Transverse colon (tissue), 4 donors: ENCODE data around the gene JARID2. TPM values are rescaled to one million over a fixed set of nuclear protein-coding genes. Genes with fewer than 3 reads are reported as not detected.

ENCODE experiments used
- DNase-seq: peaks from one replicate; pipeline ENCODE4 v3.0.0-alpha.2; 2019
- H3K27ac ChIP-seq, 4 donors: fragments of 200-600 bp; sonication (generic); 2 replicates each; pipeline ENCODE4 v1.5.1; 2016 to 2018; ENCODE audit warnings: inconsistent platforms in 4 of 4
- H3K27me3 ChIP-seq: fragments of 200-600 bp; sonication (generic); 2 replicates; pipeline ENCODE4 v1.5.1; 2017; ENCODE audit warnings: inconsistent platforms
- H3K36me3 ChIP-seq, 4 donors: fragments of 200-600 bp; sonication (generic); 2 replicates each; pipeline ENCODE4 v1.5.1; 2017 to 2019; ENCODE audit warnings: inconsistent platforms in 4 of 4
- H3K4me1 ChIP-seq, 4 donors: fragments of 200-600 bp; sonication (generic); 2 replicates each; pipeline ENCODE4 v1.5.1; 2017 to 2020; ENCODE audit warnings: inconsistent platforms in 4 of 4
- H3K4me3 ChIP-seq, 4 donors: fragments of 200-600 bp; sonication (generic); 1 replicate in 1 of 4; 2 replicates in 3 of 4; pipeline versions ENCODE4 v1.5.1 to v1.6.1; 2017 to 2019; ENCODE audit warnings: inconsistent platforms in 4 of 4
- H3K9me3 ChIP-seq, 2 donors: fragments of 200-600 bp; sonication (generic); 2 replicates each; pipeline ENCODE4 v1.5.1; 2017 to 2019; ENCODE audit warnings: inconsistent platforms in 2 of 2
- CTCF ChIP-seq, 5 experiments: fragments of 200-600 bp in 3 of 5; fragments of 450-650 bp in 2 of 5; sonication (generic) in 3 of 5; IDR thresholded peaks; 1 replicate in 2 of 5; 2 replicates in 3 of 5; pipeline ENCODE4 v1.5.1; 2016 to 2017; ENCODE audit warnings: antibody characterized with exemption in 5 of 5, inconsistent platforms in 3 of 5, mild to moderate bottlenecking in 2 of 5, moderate library complexity in 1 of 5
- EP300 ChIP-seq: sonication (generic); formaldehyde crosslinking; IDR thresholded peaks from one replicate; pipeline ENCODE4 v1.6.1; 2017; ENCODE audit warnings: antibody characterized with exemption, low read depth
- POLR2A ChIP-seq: fragments of 450-650 bp; IDR thresholded peaks from one replicate; pipeline ENCODE4 v1.6.1; 2016; ENCODE audit warnings: antibody characterized with exemption, mild to moderate bottlenecking, moderate library complexity
- POLR2AphosphoS5 ChIP-seq, 3 donors: sonication (generic); formaldehyde crosslinking; IDR thresholded peaks; one replicate each; pipeline ENCODE4 v1.6.1; 2016; ENCODE audit warnings: antibody characterized with exemption in 3 of 3
- WGBS, 2 donors: methylation state at CpG; one replicate each; pipeline ENCODE4 v1.1.5; 2018; ENCODE audit warnings: low coverage in 1 of 2; 5-methylcytosine and 5-hydroxymethylcytosine counted together
- in situ Hi-C, 4 donors: fragments of 200-750 bp; cut with MboI; loops; one replicate each; pipeline versions ENCODE4 v1.15.0 to v1.15.1; 2017; ENCODE audit warnings: low sequenced_read_pairs in 3 of 4, low pct_ligation_motif_present in 1 of 4, low pct_unique_long_range_greater_than_20kb in 1 of 4
- intact Hi-C: fragments of 100-400 bp; cut with DNase I; formaldehyde crosslinking; loops from one replicate; pipeline ENCODE4 v1.15.1; 2023; ENCODE audit warnings: low total_unique reads
- total RNA-seq, 4 donors: library from RNA; depleted of rRNA; stranded (reverse); fragments of >200 nt; gene quantifications; one replicate each; pipeline ENCODE4 v1.1.0, GENCODE V29; 2016

Gene JARID2
- total RNA-seq, 4 donors from 2014 or later, result 9.4 to 18.7 (median 10.9) TPM

- Histone ChIP-seq H3K4me3 (no peak overlapping the region), H3K27ac (no peak overlapping the region), H3K9me3 (no peaks in the 10 kb centered on the region), H3K27me3 (no peaks in the 10 kb centered on the region), H3K4me1 (peaks cover 0 to 25% (median 2%) of the 10 kb centered on the region in 4 donors), H3K36me3 (no peaks in the 10 kb centered on the region)
- in situ Hi-C loops (no loop called here), intact Hi-C loops (no loop called here)
- WGBS, 2 donors, result 87 to 92% methylated on average over 4 of the region's 4 CpGs
- no peak for DNase-seq
- no peak for TF ChIP-seq POLR2AphosphoS5 (IDR thresholded peaks at IDR 0.05)
- TF ChIP-seq EP300, result no peak
- no peak for TF ChIP-seq CTCF (IDR thresholded peaks at IDR 0.05)
- TF ChIP-seq POLR2A, result no peak
Measured at GRCh38 chr6:15457121-15457650, 211.3 kb downstream of the JARID2 start.

GRCh38 chr6:15458021-15458459 lies 212.2 kb downstream of the JARID2 start:
- Histone ChIP-seq H3K27ac (no peak overlapping the region), H3K4me1 (peaks cover 0 to 20% (median 3%) of the 10 kb centered on the region in 4 donors)
- in situ Hi-C loops, result no loop called here

GRCh38 chr6:15460110-15460727 lies 214.3 kb downstream of the JARID2 start:
- 93 to 100% methylated on average over 1 to 4 of the region's 4 CpGs for WGBS, 2 donors
- Histone ChIP-seq H3K4me3 (no peak overlapping the region), H3K4me1 (peaks cover 0 to 14% (median 4%) of the 10 kb centered on the region in 4 donors), H3K27me3 (no peaks in the 10 kb centered on the region), H3K36me3 (no peaks in the 10 kb centered on the region), H3K27ac (no peak overlapping the region), H3K9me3 (no peaks in the 10 kb centered on the region)
- TF ChIP-seq POLR2A, result no peak
- intact Hi-C loops, result no loop called here
- in situ Hi-C loops, result no loop called here
- no peak for DNase-seq

More at GRCh38 chr6:15458021-15458459, 212.2 kb downstream of the JARID2 start:
- Histone ChIP-seq H3K36me3 (no peaks in the 10 kb centered on the region), H3K9me3 (no peaks in the 10 kb centered on the region), H3K27me3 (no peaks in the 10 kb centered on the region), H3K4me3 (no peak overlapping the region)
- TF ChIP-seq CTCF (IDR thresholded peaks at IDR 0.05), result no peak
- TF ChIP-seq EP300, result no peak
- no peak for TF ChIP-seq POLR2AphosphoS5 (IDR thresholded peaks at IDR 0.05)
- no peak for TF ChIP-seq POLR2A
- WGBS, 2 donors, result 70 to 80% methylated on average over 4 to 14 of the region's 14 CpGs
- intact Hi-C loops, result no loop called here
- DNase-seq, result no peak

- DNase-seq, result no peak
- no peaks in the 10 kb centered on the region for H3K9me3 ChIP-seq
- H3K36me3 ChIP-seq, result no peaks in the 10 kb centered on the region
- in situ Hi-C loops, result no loop called here
- WGBS, 2 donors, result 73 to 90% methylated on average over 4 to 6 of the region's 6 CpGs
- TF ChIP-seq POLR2AphosphoS5 (IDR thresholded peaks at IDR 0.05) (no peak), POLR2A (no peak), EP300 (no peak), CTCF (IDR thresholded peaks at IDR 0.05) (no peak)
- H3K27ac ChIP-seq, result no peak overlapping the region
- intact Hi-C loops, result no loop called here
- peaks cover 0 to 17% (median 4%) of the 10 kb centered on the region in 4 donors for H3K4me1 ChIP-seq
- H3K27me3 ChIP-seq, result no peaks in the 10 kb centered on the region
- H3K4me3 ChIP-seq, result no peak overlapping the region
Measured at GRCh38 chr6:15461127-15461944, 215.5 kb downstream of the JARID2 start.
